GM13977 (cell line): Measurements from ENCODE around the gene CCDC175.

ENCODE experiments used
- DNase-seq: peaks from one replicate; pipeline ENCODE4 v3.0.0; 2012; ENCODE audit warnings: low spot score
- CTCF ChIP-seq: IDR thresholded peaks from 2 replicates; pipeline ENCODE4 v1.5.1; 2012; ENCODE audit warnings: mild to moderate bottlenecking, control low read depth; ENCODE audit not compliant: insufficient read depth; ENCODE audit errors: extremely low read depth, missing control alignments
- in situ Hi-C: fragments of 300-500 bp; cut with MboI; formaldehyde crosslinking; loops from one replicate; pipeline ENCODE4 v1.12.0; 2022; ENCODE audit warnings: low sequenced_read_pairs, low pct_unique_long_range_greater_than_20kb, mixed read lengths, inconsistent platforms; ENCODE audit not compliant: unreplicated experiment

Gene CCDC175

GRCh38 chr14:59580911-59581310 lies 4.3 kb upstream of the CCDC175 start:
- no peak for DNase-seq
- TF ChIP-seq CTCF, result no peak
- in situ Hi-C loops, result no loop called here

GRCh38 chr14:59570122-59570521 lies 6.5 kb downstream of the CCDC175 start:
- in situ Hi-C loops, result no loop called here
- DNase-seq, result no peak

GRCh38 chr14:59566725-59567124 lies 9.9 kb downstream of the CCDC175 start:
- TF ChIP-seq CTCF, result no peak
- no peak for DNase-seq
- in situ Hi-C loops, result no loop called here

More at GRCh38 chr14:59570122-59570521, 6.5 kb downstream of the CCDC175 start:
- TF ChIP-seq CTCF, result peak; percentile 17

- DNase-seq, result no peak
- TF ChIP-seq CTCF, result no peak
- in situ Hi-C loops, result no loop called here
Observed at GRCh38 chr14:59566296-59566695, 10.3 kb downstream of the CCDC175 start.

GRCh38 chr14:59565087-59565486 lies 11.5 kb downstream of the CCDC175 start:
- TF ChIP-seq CTCF, result no peak
- no peak for DNase-seq
- in situ Hi-C loops, result no loop called here

GRCh38 chr14:59564366-59564765 lies 12.2 kb downstream of the CCDC175 start:
- in situ Hi-C loops, result no loop called here
- no peak for DNase-seq
- TF ChIP-seq CTCF, result no peak

- TF ChIP-seq CTCF, result no peak
- no peak for DNase-seq
- in situ Hi-C loops, result no loop called here
Observed at GRCh38 chr14:59547310-59547709, 29.3 kb downstream of the CCDC175 start.
